Limb (tissue), 2 donors: ENCODE measurements around the gene BCR.

ENCODE experiments used
- DNase-seq, 2 donors: peaks; one replicate each; pipeline ENCODE4 v3.0.0-alpha.2; 2016; ENCODE audit errors: extremely low spot score in 2 of 2

Gene BCR

GRCh38 chr22:23150762-23151161 is 29.5 kb upstream of the BCR start:
- no peak for DNase-seq

GRCh38 chr22:23151827-23152226 is 28.5 kb upstream of the BCR start:
- no peak for DNase-seq

- no peak for DNase-seq
Observed at GRCh38 chr22:23152238-23153114, 27.8 kb upstream of the BCR start.

- DNase-seq: no peak
Observed at GRCh38 chr22:23153994-23154393, 26.3 kb upstream of the BCR start.

- DNase-seq: no peak
Observed at GRCh38 chr22:23154461-23154860, 25.8 kb upstream of the BCR start.

GRCh38 chr22:23155143-23155542 is 25.2 kb upstream of the BCR start:
- no peak for DNase-seq

- no peak for DNase-seq
Observed at GRCh38 chr22:23155831-23156230, 24.5 kb upstream of the BCR start.

- DNase-seq: no peak
Observed at GRCh38 chr22:23156286-23156685, 24.0 kb upstream of the BCR start.

GRCh38 chr22:23157560-23158515 is 22.5 kb upstream of the BCR start:
- DNase-seq: no peak

GRCh38 chr22:23158516-23159290 is 21.6 kb upstream of the BCR start:
- DNase-seq: no peak

- no peak for DNase-seq
Observed at GRCh38 chr22:23159291-23159630, 21.0 kb upstream of the BCR start.

GRCh38 chr22:23161029-23161428 is 19.3 kb upstream of the BCR start:
- no peak for DNase-seq

GRCh38 chr22:23161574-23161973 is 18.7 kb upstream of the BCR start:
- DNase-seq: no peak

- no peak for DNase-seq
Observed at GRCh38 chr22:23163665-23164064, 16.6 kb upstream of the BCR start.

GRCh38 chr22:23164091-23164490 is 16.2 kb upstream of the BCR start:
- DNase-seq: no peak

GRCh38 chr22:23166042-23166831 is 14.1 kb upstream of the BCR start:
- no peak for DNase-seq

- no peak for DNase-seq
Observed at GRCh38 chr22:23166841-23167616, 13.3 kb upstream of the BCR start.

- DNase-seq: no peak
Observed at GRCh38 chr22:23168391-23169042, 11.8 kb upstream of the BCR start.

- no peak for DNase-seq
Observed at GRCh38 chr22:23169043-23169406, 11.3 kb upstream of the BCR start.
